CD4-positive, alpha-beta T cell treated with Interleukin-21 for 1 hour (primary cell): Measurements from ENCODE around the gene NEUROD2.

ENCODE experiments used
- DNase-seq: peaks from one replicate; pipeline ENCODE4 v3.0.0-alpha.2; 2020

Gene NEUROD2

DNA sequence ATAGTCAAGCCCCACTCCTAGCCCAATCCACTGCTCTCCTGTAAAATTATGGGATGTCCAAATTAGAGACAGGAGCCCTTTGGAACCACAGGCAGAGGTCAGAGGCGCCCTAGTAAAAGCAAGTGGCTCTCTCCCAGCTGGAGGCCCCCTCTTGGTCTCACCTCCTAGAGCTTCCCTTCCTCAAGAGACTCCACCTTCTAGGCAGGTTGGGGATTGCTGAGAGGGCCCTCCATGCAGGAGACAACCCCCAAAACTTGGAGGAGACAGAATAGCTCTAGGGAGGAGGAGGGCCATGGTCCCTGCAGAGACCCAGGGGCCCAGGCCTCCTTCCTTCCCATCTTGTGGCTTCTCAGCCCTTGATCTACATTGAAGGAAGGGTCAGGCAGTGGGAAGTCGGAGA, 29.4 kb downstream of the NEUROD2 start:
- no peak for DNase-seq

GRCh38 chr17:39576187-39576586, 31.5 kb downstream of the NEUROD2 start:
- no peak for DNase-seq

DNA sequence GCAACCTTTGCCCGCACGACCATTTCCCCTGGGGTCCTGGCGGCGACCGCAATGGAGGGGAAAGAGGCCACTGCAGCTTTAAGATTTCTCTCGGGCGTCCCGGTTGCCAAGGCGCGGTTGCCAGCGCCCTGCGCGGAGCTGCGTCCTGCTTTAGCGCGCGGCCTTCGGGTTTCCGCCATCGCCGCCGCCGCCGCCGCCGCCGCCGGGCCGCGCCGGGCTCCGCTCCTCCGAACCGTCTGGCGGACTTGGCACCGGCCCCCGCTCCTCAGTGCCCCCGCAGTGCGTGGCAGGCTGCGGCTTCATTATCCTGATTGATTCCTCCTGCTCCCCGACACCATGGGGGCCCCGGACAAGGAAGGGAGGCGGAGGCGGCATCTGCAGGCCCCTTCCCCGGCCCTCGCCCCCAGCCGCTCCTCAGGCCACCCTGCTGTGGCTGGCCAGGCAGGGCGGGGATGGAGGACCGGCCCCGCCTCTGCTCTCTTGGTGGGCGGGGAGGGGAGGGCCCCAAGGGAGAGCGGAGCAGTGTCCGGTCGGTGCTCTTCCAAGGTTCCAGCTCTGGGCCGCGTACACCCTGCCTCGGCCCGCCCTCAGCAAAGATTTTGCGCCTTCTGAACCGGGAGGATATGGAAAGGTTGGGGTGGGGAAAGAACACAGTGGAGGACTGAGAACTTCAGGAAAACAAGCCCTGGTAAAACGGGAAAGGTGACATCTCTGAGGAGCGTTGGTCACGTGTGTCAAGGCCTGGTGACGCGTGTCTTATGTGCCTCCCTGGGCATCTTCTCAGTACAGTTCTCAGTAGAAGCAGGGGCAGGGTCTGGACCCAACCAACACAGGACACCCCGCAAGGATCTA, 34.0 kb downstream of the NEUROD2 start:
- DNase-seq = no peak

DNA sequence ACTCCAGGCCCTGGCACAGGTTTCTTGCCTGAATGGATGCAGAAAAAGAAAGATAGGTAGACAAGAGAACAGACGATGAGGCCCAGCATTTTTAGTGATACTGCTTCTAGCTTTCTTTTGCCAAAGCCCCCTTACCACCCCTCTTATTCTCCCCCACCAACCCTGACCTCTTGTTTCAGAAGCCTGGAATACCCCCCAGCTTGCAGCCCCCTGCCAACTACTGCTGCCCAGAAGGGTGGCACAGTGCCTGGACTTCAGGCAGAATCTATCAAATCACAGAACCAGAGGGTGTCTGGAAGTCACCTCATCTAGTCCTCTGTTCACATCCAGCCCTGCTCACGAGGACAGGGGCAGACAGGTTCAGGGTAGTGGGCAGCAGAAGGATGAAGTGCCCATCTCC, 35.6 kb downstream of the NEUROD2 start:
- no peak for DNase-seq

DNA sequence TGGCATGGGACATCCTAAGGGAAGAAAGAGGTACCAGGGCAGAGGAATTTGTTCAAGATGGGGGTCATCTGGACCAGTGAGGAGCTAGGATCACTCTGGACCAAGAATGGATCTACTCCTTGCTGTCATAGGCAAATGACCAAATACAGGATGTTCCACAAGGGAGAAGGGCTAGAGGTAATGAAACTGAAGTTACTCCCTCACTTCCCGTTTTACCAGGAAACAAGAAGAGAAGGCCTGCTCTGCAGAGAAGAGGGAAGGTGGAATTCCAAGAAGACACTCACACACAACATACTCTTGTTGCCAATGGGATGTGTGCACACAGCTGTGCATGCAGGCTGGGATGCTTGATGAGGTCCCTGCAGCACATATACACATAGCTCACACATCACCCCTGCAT, 38.6 kb downstream of the NEUROD2 start:
- DNase-seq = no peak

DNA sequence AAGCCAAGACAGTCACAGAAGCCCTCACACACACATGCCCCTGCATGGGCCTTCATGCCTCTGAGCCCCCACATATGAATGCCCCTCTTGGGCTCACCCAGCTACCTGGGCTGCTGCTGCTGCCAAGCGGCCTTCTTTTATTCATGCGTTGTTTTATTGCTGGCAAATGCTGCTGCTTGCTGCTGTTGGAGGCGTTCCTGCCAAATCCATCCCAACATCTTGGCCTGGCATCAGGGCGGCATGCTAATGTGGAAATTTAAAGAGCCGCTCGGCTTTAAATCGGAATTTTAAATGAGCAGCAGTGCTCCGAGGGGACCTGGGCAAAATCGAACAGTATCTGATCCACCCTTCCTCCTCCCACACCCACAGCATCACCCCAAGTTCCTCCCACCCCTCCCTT, 39.0 kb downstream of the NEUROD2 start:
- no peak for DNase-seq

DNA sequence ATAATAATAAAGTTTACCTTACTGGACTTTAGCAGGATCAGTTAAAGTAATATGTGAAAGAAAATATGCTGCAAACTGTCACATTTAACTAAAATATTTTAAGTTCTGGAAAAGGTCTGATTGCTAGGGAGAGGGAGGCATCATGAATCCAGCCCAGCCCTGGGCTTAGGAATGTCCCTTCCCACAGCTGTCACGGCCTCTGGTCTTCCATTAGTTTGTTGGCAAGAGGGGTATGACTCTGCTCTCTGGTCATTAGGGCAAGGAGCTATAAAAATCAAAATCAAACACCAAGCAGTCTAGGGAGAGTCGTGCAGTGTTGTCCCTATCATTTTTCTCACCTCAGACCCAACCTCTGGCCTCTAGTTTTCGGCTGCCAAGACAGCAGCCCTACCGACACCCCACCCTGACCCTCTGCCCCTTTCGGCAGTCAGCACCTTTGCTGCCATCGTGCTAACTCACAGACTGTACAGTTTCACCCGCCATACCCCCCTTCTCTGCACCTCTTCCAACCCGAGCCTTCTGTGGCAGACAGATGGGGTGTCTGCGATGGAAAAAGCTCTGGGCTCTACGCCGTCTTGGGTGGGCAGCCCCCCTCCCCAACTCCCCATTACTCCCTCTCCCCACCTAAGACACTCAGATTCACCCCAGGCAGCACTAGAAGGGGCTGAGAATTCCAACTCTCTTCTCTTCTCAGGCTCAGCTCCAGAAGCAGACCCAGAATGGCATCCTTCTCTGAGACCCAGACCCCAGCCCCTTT, 41.4 kb downstream of the NEUROD2 start:
- no peak for DNase-seq

DNA sequence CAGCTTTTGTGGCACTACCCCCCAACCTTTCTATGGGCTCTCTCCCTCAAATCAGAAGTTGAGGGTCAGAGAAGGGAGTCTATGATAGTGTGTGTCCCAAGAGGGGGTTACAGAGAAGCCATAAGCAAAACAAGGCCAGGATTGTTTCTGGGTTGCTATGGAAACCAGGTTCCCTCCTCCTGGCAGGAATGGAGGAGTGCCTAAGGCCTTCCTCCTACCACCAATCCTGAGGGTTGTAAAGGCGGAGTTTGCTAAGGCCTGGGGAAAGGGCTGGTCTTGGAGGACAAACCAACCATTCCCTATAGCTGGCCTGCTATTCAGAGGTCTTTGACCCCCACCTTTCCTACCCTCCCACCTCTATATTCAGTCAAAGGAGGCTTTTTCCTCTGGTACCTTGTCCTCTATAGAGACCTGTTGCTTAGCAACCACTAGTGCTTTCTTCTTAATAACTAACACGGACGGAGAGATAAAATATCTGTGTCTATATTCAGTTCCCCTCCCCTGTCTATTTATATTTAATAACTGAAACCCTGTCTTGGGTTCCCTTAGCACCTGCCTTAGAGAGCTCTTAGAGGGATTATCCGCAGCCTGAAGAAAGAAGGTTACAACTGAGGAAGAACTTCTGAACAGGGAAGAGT, 43.4 kb downstream of the NEUROD2 start:
- no peak for DNase-seq

GRCh38 chr17:39563476-39563875, 44.2 kb downstream of the NEUROD2 start:
- DNase-seq = no peak

GRCh38 chr17:39562976-39563375, 44.7 kb downstream of the NEUROD2 start:
- no peak for DNase-seq

DNA sequence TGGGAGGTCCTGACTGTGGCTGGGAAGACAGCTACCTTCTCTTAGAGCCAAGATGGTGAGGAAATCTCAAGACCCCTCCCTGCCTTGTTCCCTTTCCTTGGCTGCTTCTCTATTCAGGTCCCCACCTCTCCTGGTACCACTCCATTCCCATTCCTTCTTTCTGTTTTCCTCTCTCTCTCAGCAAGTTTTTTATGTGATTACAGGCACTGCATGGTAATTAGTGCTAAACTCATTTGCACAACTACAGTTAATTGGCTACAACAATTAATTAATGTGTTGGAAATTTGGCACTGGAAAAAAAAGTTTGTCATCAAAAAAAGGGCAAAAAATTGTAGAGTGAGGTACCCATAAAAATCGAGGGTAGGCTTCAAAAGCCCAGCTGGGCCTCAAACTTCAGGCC, 45.3 kb downstream of the NEUROD2 start:
- DNase-seq = no peak

DNA sequence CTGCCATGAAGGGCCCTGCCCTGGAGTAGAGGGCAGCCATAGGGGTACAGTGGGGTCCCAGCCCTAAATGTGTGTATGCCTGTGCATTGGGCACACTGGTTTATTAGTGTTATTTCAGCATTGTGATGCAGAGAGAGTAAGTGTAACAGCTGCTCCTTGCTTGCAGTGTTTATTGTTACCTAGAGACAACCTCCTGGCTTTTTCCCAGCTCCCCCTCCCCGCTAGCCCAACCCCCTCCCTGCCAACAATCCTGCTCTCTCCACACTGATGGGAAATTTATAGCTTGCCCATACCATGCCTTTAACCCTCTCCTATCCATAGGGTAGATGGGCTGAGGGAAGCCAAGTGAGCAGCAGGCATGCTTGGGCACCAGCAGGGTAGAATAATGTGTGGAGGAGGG, 51.3 kb downstream of the NEUROD2 start:
- DNase-seq = no peak

- no peak for DNase-seq
These were observed 52.4 kb downstream of the NEUROD2 start for GRCh38 chr17:39555368-39555767.
